ENCODE data around the gene GRIK3. TPM values are rescaled to one million over a fixed set of nuclear protein-coding genes. Genes with fewer than 3 reads are reported as not detected.

The GRIK3 gene
- total RNA-seq, 1 donor from 2014 or later, result not detected

- DNase-seq (ENCODE audit: extremely low spot score, unreplicated experiment), result no peak
- no peak overlapping the region for H3K27ac Mint-ChIP-seq (ENCODE audit: unreplicated experiment)
- no peaks in the 10 kb centered on the region for H3K27me3 Mint-ChIP-seq (ENCODE audit: unreplicated experiment)
- no peak for TF ChIP-seq CTCF (IDR thresholded peaks at IDR 0.05)
- H3K4me1 Mint-ChIP-seq (ENCODE audit: unreplicated experiment), result no peaks in the 10 kb centered on the region
- no peaks in the 10 kb centered on the region for H3K9me3 Mint-ChIP-seq (ENCODE audit: unreplicated experiment)
- no peaks in the 10 kb centered on the region for H3K36me3 Mint-ChIP-seq (ENCODE audit: unreplicated experiment)
- H3K4me3 Mint-ChIP-seq (ENCODE audit: unreplicated experiment), result no peak overlapping the region
These were observed 41.9 kb upstream of the GRIK3 start for GRCh38 chr1:37076168-37076567.

- no peak for DNase-seq (ENCODE audit: extremely low spot score, unreplicated experiment)
- H3K27me3 Mint-ChIP-seq (ENCODE audit: unreplicated experiment), result no peaks in the 10 kb centered on the region
- H3K4me1 Mint-ChIP-seq (ENCODE audit: unreplicated experiment), result no peaks in the 10 kb centered on the region
- no peaks in the 10 kb centered on the region for H3K9me3 Mint-ChIP-seq (ENCODE audit: unreplicated experiment)
- no peak overlapping the region for H3K27ac Mint-ChIP-seq (ENCODE audit: unreplicated experiment)
- no peak overlapping the region for H3K4me3 Mint-ChIP-seq (ENCODE audit: unreplicated experiment)
- no peak for TF ChIP-seq CTCF (IDR thresholded peaks at IDR 0.05)
- H3K36me3 Mint-ChIP-seq (ENCODE audit: unreplicated experiment), result no peaks in the 10 kb centered on the region
These were observed 39.6 kb upstream of the GRIK3 start for GRCh38 chr1:37073854-37074379.

GRCh38 chr1:37073152-37073853 lies 39.0 kb upstream of the GRIK3 start:
- TF ChIP-seq CTCF (IDR thresholded peaks at IDR 0.05), result no peak
- Mint-ChIP-seq H3K27me3 (ENCODE audit: unreplicated experiment) (no peaks in the 10 kb centered on the region), H3K36me3 (ENCODE audit: unreplicated experiment) (no peaks in the 10 kb centered on the region), H3K27ac (ENCODE audit: unreplicated experiment) (no peak overlapping the region), H3K4me3 (ENCODE audit: unreplicated experiment) (no peak overlapping the region), H3K4me1 (ENCODE audit: unreplicated experiment) (no peaks in the 10 kb centered on the region), H3K9me3 (ENCODE audit: unreplicated experiment) (no peaks in the 10 kb centered on the region)
- no peak for DNase-seq (ENCODE audit: extremely low spot score, unreplicated experiment)

- H3K9me3 Mint-ChIP-seq (ENCODE audit: unreplicated experiment), result no peaks in the 10 kb centered on the region
- H3K27ac Mint-ChIP-seq (ENCODE audit: unreplicated experiment), result no peak overlapping the region
- no peak for DNase-seq (ENCODE audit: extremely low spot score, unreplicated experiment)
- TF ChIP-seq CTCF (IDR thresholded peaks at IDR 0.05), result no peak
- no peak overlapping the region for H3K4me3 Mint-ChIP-seq (ENCODE audit: unreplicated experiment)
- no peaks in the 10 kb centered on the region for H3K36me3 Mint-ChIP-seq (ENCODE audit: unreplicated experiment)
- H3K27me3 Mint-ChIP-seq (ENCODE audit: unreplicated experiment), result no peaks in the 10 kb centered on the region
- no peaks in the 10 kb centered on the region for H3K4me1 Mint-ChIP-seq (ENCODE audit: unreplicated experiment)
These were observed 37.5 kb upstream of the GRIK3 start for GRCh38 chr1:37071829-37072228.

GRCh38 chr1:37070126-37070525 lies 35.8 kb upstream of the GRIK3 start:
- no peak for DNase-seq (ENCODE audit: extremely low spot score, unreplicated experiment)
- no peaks in the 10 kb centered on the region for H3K4me1 Mint-ChIP-seq (ENCODE audit: unreplicated experiment)
- TF ChIP-seq CTCF (IDR thresholded peaks at IDR 0.05), result no peak
- no peak overlapping the region for H3K27ac Mint-ChIP-seq (ENCODE audit: unreplicated experiment)
- no peaks in the 10 kb centered on the region for H3K9me3 Mint-ChIP-seq (ENCODE audit: unreplicated experiment)
- no peaks in the 10 kb centered on the region for H3K36me3 Mint-ChIP-seq (ENCODE audit: unreplicated experiment)
- H3K27me3 Mint-ChIP-seq (ENCODE audit: unreplicated experiment), result no peaks in the 10 kb centered on the region
- H3K4me3 Mint-ChIP-seq (ENCODE audit: unreplicated experiment), result no peak overlapping the region
